ENCODE data around the gene BMI1.
"Not testable (repeated sequence)": the region's sequence is repeated elsewhere in the genome, so short reads cannot be mapped to it uniquely, and the experiment has no call there.

BMI1 gene

GRCh38 chr10:22339761-22340328 is 18.9 kb downstream of the BMI1 start:
- no peak for DNase-seq (ENCODE audit: low read depth in 2 of 2)

DNA sequence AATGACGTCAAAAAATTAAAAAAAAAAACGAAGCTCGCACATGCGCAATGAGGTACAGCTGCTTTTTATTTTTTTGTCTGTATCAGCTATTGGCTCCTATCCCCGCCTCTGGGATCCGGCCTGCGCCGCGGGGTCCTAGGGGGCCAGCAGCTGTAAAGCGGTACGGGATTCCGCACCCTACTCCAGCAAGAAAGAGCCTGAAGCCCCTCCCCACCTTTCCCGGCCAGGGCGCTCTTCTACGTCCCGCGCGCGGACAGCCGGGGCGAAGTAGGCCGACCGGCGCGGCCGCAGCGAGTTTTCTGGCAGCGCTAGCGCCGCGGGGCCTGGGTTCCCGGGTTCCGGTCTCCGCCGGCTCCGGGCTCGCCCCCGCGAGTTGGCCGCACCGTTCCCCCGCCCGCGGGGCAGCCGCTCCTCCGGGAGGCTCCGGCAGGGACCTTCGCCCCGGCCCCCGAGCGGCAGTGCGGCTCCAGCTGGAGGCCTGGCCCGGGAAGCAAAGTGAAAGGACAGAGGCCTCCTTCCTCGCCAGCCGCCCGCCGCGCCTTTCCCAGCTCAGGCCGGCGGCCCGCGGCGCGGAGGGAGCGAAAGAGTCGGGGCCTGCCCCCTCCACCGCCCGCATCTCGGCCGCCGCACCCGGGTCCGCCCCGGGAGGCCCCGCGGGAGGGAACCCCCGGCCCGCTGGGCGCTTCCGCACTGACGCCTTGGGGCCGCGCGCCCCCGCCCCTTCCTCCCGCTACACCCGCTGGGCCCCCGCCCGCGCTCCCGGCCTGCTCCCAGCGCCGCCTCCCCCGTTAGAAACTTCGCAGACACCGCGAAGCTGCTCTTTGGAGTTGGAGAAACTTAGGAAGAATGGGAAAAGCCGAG is 19.7 kb downstream of the BMI1 start:
- no peak for DNase-seq (ENCODE audit: low read depth in 2 of 2)

DNA sequence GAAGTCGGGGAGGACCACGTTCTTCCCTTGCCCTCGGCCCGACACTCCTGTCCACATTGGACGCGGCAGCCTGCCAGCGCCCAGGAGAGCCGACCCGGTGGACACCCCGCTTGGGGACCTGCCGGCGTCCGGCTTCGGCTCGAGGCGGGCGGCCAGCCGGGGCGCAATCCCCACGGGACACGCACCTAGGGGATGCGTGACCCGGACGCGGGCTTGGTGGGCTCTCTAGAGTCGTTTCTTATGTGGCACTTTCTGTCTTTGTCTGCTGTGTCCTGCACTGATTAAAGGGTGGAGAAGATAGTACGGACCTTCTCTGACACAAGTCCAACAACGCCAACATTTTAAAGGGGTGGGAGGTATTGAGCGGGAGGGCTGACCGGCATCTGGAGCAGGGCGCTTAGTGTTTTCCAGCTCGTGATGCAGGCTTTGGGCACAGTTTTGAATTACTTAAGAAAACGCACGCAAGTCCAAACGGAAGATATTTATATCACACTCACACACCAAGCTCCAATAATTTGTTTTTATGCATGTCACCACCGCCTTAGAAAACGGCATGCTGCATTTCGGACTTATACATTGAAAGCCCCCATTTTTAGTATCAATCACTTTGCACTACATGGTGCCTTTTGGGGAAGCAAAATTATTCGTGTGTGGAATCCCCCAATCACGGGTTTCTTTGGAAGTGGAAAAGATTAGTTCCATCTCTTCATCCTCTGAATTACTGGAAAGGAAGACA is 20.5 kb downstream of the BMI1 start:
- DNase-seq (ENCODE audit: low read depth in 2 of 2): no peak

DNA sequence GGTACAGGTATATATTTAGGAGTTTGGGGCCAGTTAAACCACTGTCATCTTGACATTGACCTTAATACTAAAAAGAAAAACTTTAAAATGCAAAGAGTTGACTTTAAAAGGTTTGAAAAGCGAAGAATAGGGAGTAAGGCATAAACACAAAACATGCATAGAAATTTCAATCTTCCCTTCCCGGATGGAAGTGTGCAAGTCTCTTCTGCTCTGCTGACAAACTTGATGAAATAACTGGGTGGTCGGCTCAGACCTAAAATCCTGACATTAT is 21.0 kb downstream of the BMI1 start:
- DNase-seq (ENCODE audit: low read depth in 2 of 2): no peak

- no peak for DNase-seq (ENCODE audit: low read depth in 2 of 2)
Observed at GRCh38 chr10:22342421-22342820, 21.5 kb downstream of the BMI1 start.

DNA sequence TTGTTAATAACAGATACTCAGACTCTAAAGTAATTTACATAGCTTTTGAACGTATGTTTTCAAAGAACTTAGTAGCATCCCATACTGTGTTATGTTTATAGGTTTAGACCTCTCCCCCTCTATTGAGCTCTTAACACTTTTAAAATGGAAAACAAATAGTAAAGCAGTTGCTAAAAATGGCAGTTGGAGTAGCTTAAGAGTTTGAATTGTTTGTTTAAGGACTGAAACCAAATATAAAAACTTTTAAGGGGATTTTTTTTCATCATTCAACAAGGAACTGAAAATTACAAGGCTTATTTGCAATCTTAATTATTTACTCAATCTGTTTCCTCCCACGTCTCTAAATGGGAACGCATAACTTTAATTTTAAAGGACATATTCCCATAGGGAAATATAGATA is 22.8 kb downstream of the BMI1 start:
- DNase-seq (ENCODE audit: low read depth in 2 of 2): no peak

DNA sequence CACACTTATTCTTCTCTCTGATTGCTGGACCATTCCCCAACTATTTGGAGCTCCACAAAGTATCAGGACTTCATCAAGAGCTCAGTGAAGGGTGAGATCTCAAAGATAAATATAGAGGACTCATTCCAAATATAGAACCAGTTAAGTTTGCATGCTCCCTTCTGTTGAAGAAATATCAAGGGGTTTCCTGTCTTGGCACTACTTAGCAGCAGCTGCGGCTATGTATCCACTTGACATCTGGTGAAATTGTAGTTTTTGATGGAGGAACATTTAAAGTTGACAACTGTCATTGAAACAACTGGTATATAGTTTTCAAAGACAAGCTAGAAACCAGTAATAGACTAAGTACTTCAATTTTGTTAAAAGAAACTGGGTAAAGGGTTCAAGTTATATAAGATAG is 23.4 kb downstream of the BMI1 start:
- DNase-seq (ENCODE audit: low read depth in 2 of 2): no peak

DNA sequence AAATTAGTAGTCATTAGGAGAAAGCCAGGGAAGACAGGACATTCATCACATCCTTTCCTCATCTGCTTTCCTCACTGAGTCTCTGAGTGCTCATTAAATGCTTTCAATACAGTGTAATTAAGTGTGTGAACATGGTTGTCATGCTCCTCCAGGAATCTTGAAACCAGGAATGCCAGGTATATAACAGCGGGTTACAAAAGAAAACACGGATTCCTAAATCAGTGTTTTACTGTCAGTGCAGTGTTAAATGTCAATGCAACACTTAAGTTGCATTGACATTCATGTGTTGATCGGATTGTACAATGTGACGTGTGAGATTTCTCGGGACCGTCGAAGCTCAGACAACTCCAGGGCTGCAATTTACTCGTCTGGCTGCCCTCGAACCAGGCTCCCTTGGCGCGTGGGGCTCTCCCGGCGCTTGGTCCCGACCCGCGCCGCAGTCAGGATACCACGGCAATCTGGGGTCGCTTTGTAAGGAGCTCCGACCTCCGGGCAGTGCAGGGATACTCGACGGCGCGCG is 23.9 kb downstream of the BMI1 start:
- no peak for DNase-seq (ENCODE audit: low read depth in 2 of 2)

DNA sequence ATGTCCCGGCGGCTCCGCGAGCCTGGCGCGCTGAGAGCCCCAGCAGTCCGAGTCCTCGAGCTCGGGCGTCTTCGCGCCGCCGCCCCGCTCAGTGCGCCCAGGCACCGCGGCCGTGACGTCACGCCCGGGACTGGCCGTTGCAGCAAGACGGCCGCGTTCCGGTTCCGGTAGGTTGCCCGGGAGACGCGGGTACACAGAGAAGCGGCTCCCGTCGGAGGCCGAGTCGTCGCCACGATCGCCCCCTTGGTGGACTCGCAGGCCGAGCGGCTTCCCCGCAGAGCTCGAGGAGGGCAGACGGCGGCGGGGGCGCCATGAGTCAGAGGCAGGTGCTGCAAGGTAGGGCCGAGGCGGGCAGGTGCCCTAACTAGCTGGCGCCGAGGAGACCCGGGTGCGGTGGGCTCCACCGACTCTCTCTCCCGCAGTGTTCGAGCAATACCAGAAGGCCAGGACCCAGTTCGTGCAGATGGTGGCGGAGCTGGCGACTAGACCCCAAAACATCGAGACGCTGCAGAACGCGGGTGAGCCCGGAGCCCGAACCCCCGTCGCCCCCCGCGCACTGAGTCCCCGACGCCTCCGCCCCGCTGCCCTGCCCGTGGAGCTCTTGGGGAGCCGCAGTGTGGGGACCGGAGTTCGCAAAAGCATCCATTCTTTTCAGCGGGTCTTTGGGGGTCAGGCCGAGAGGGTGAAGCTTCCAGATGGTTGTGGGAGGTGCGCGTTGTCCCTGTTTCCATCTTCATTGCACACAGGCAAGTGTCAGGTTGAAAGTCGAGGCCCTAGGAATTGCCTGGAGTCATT is 24.6 kb downstream of the BMI1 start, which contains the start of gene SPAG6:
Gene SPAG6, plus strand, starts transcription at position 196 of the 795 bp plus-strand sequence. Its CDS starts 116 bp downstream, at position 312.
- no peak for DNase-seq (ENCODE audit: low read depth in 2 of 2)

GRCh38 chr10:22346096-22346661 is 25.3 kb downstream of the BMI1 start:
- DNase-seq (ENCODE audit: low read depth in 2 of 2): no peak

DNA sequence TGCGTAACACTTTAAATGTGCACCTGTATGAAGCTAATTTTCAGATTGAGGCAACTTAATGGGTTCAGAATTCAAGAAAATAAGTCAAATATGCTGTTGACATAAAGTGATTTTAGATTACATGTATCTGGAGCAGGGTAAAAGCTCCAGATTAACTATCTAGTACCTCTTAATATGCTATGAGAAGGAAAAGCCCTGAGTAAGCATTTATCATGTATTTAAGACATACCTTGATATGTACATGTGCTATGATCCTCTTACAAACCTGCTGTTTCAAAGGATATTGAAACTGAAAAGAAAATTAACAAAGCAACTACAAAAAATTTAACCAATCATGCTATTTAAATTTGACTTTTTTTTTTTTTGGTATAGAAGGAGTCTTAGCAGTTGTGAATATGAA is 28.9 kb downstream of the BMI1 start:
- no peak for DNase-seq (ENCODE audit: low read depth in 2 of 2)

- no peak for DNase-seq (ENCODE audit: low read depth in 2 of 2)
Observed at GRCh38 chr10:22351131-22351703, 30.3 kb downstream of the BMI1 start.

DNA sequence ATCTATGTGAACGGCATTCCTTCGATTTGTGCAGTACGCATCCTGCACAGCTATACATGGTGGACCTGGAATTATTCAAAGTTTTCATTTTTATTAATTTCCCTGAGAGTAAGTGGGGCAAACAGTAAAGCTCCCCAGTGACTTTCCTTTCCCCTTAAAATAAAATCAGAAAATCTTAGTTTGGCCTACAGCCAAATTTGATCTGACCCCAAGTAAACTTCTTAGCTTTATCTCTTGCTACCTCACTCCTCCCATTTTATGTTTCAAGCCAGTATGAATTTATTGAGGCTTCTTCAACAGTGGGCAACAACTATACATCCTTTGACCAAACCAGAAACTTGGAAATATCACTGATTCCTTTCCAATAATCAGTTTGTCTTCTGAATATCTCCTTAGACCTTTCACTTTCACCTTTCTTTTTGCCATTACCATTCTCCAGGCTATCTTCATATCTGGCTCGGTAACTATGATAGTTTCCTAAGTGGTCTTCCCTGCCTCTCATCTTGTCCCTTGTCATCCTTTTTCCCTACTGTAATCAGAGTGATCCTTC is 35.5 kb downstream of the BMI1 start:
- DNase-seq (ENCODE audit: low read depth in 2 of 2): no peak

DNA sequence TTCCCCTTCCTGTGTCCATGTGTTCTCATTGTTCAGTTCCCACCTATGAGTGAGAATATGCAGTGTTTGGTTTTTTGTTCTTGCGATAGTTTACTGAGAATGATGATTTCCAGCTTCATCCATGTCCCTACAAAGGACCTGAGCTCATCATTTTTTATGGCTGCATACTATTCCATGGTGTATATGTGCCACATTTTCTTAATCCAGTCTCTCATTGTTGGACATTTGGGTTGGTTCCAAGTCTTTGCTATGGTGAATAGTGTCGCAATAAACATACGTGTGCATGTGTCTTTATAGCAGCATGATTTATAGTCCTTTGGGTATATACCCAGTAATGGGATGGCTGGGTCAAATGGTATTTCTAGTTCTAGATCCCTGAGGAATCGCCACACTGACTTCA is 36.9 kb downstream of the BMI1 start:
- DNase-seq (ENCODE audit: low read depth in 2 of 2): not testable (repeated sequence)

DNA sequence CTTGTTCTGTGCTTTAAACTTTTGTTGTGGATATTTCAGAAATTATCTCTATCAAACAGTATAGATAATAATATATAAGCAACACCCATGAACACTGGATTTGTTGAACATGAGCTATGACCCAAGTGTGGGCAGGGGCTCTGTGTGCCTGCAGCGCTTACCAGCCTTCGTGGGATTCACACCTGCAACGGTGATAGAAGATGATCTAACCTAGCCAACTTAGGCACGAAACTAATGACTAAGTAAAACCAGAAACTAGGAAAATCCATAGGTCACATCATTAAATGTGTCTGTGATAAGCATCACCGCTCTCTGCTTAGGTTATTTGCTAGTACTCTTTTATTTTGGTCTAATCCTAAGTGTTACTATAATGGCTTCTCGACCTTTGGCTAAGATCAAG is 42.4 kb downstream of the BMI1 start:
- DNase-seq (ENCODE audit: low read depth in 2 of 2): no peak

- DNase-seq (ENCODE audit: low read depth in 2 of 2): no peak
Observed at GRCh38 chr10:22364407-22365140, 43.7 kb downstream of the BMI1 start.

GRCh38 chr10:22365233-22365632 is 44.3 kb downstream of the BMI1 start:
- DNase-seq (ENCODE audit: low read depth in 2 of 2): no peak

DNA sequence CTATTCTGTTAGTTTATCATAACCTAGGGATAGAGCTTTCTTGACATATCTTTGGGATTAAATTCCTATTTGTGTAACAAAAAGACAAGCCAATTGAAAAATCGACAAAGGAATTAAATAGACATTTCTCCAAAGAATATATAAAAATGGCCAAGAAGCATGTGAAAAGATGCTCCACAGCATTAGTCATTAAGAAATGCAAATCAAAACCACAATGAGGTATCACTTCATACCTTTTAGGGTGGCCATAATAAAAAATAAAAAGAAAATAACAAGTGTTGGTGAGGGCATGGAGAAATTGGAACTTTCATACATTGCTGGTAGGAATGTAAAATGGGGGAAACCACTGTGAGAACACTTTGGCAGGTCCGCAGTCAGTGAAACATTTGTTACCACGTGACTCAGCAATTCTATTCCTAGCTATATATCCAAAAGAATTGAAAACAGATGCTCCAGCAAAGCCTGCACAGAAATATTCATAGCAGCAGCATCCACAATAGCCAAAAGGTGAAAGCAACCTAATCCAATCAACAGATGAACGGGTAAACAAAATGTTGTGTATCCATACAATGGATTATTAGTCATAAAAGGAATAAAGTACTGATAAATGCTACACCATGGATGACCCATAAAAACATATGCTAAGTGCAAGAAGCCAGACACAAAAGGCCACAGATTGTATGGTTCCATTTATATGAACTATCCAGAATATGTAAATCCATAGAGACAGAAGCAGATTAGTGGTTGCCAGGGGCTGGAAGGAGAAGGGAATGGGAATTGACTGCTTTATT is 44.9 kb downstream of the BMI1 start:
- DNase-seq (ENCODE audit: low read depth in 2 of 2): no peak

GRCh38 chr10:22366435-22366703 is 45.5 kb downstream of the BMI1 start:
- DNase-seq (ENCODE audit: low read depth in 2 of 2): no peak

DNA sequence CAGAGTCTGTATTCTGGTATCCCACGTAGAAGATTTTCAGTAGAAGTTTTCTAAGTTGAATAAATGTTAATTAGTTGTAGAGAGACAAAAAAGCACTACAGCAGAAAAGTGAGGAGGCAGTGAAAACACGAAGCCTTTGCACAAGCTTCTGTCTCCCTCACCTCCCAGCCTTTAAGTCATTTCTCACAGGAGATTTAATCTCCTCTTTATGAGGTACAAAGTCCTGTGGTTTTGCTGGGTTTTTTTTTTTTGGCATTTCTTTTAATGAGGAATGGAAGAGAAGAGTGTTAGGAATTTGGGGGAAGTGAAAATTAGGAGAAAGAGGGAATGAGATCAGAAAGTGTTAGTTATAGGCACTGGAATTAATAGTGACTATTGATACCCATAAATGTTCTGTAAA is 45.9 kb downstream of the BMI1 start:
- no peak for DNase-seq (ENCODE audit: low read depth in 2 of 2)

Measured in stimulated activated CD8-positive, alpha-beta memory T cell treated with anti-CD3 and anti-CD28 coated beads, Interleukin-7, amount 100 ng/mL, for 1 hour (primary cell).